ENCODE data around the gene TNFAIP8L1.
"Not testable (repeated sequence)": the region's sequence is repeated elsewhere in the genome, so short reads cannot be mapped to it uniquely, and the experiment has no call there.

Gene TNFAIP8L1

DNA sequence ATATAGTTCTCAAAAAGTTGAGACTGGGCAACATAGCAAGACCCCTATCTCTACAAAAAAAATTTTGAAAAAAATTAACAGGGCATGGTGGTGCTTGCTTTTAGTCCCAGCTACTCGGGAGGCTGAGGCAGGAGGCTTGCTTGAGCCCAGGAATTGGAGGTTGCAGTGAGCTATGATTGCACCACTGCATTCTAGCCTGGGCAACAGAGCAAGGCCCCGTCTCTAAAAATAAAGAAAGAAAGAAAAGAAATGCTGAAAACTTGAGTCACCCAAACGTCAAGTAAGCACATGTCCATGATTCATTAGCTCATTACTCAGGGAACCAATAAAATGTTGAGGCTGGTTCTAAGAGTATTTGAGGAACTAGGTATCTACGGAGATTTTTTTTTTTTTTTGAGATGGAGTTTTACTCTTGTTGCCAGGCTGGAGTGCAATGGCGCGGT lies 45.9 kb upstream of the TNFAIP8L1 start:
- TF ChIP-seq MAX (IDR thresholded peaks at IDR 0.05; ENCODE audit: low read depth, low read length) (peak; percentile 35; the same call in 1 of the 2 replicates), MYC (IDR thresholded peaks at IDR 0.05; ENCODE audit: low read depth, low read length) (no peak)
- no peak overlapping the region for H3K4me3 ChIP-seq (ENCODE audit: low read depth, low read length)
- peak; percentile 70 for DNase-seq (ENCODE audit: low read depth)

- H3K4me3 ChIP-seq (ENCODE audit: low read depth, low read length): no peak overlapping the region
- no peak for DNase-seq (ENCODE audit: low read depth)
- no peak for TF ChIP-seq CTCF (IDR thresholded peaks at IDR 0.05; ENCODE audit: low read depth, low read length)
- peak; percentile 72 for TF ChIP-seq MAX (IDR thresholded peaks at IDR 0.05; ENCODE audit: low read depth, low read length)
- peak; percentile 10; the same call in 1 of the 2 replicates for TF ChIP-seq MYC (IDR thresholded peaks at IDR 0.05; ENCODE audit: low read depth, low read length)
- no peak for TF ChIP-seq POLR2A (IDR thresholded peaks at IDR 0.05; ENCODE audit: extremely low read depth, insufficient read length)
Observed at GRCh38 chr19:4594201-4594600, 45.1 kb upstream of the TNFAIP8L1 start.

DNA sequence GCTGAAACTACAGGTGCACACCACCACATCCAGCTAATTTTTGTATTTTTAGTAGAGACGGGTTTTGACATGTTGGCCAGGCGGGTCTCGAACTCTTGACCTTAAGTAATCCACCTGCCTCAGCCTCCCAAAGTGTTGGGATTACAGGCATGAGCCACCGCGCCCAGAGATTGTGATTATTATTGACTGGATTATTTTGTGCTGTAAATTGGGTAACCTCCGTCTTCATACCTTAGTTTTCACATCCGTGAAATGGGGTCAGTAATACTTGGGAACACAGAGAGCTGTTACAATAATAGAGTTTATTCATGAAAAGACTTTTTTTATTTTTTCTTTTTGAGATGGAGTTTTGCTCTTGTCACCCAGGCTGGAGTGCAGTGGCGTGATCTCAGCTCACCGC lies 44.2 kb upstream of the TNFAIP8L1 start:
- H3K4me3 ChIP-seq (ENCODE audit: low read depth, low read length); DNase-seq (ENCODE audit: low read depth): not testable (repeated sequence)

- H3K4me3 ChIP-seq (ENCODE audit: low read depth, low read length): no peak overlapping the region
- DNase-seq (ENCODE audit: low read depth): no peak
- TF ChIP-seq MYC (IDR thresholded peaks at IDR 0.05; ENCODE audit: low read depth, low read length) (no peak), MAX (IDR thresholded peaks at IDR 0.05; ENCODE audit: low read depth, low read length) (no peak), POLR2A (IDR thresholded peaks at IDR 0.05; ENCODE audit: extremely low read depth, insufficient read length) (no peak), CTCF (IDR thresholded peaks at IDR 0.05; ENCODE audit: low read depth, low read length) (no peak)
Observed at GRCh38 chr19:4596033-4596904, 43.0 kb upstream of the TNFAIP8L1 start.

- TF ChIP-seq CTCF (IDR thresholded peaks at IDR 0.05; ENCODE audit: low read depth, low read length) (no peak), MYC (IDR thresholded peaks at IDR 0.05; ENCODE audit: low read depth, low read length) (no peak), MAX (IDR thresholded peaks at IDR 0.05; ENCODE audit: low read depth, low read length) (no peak), POLR2A (IDR thresholded peaks at IDR 0.05; ENCODE audit: extremely low read depth, insufficient read length) (no peak)
- H3K4me3 ChIP-seq (ENCODE audit: low read depth, low read length): no peak overlapping the region
Observed at GRCh38 chr19:4597278-4597974, 41.9 kb upstream of the TNFAIP8L1 start.

GRCh38 chr19:4597975-4598671 lies 41.2 kb upstream of the TNFAIP8L1 start:
- TF ChIP-seq CTCF (IDR thresholded peaks at IDR 0.05; ENCODE audit: low read depth, low read length) (no peak), MAX (IDR thresholded peaks at IDR 0.05; ENCODE audit: low read depth, low read length) (no peak), POLR2A (IDR thresholded peaks at IDR 0.05; ENCODE audit: extremely low read depth, insufficient read length) (no peak), MYC (IDR thresholded peaks at IDR 0.05; ENCODE audit: low read depth, low read length) (no peak)
- peak; percentile 55 for DNase-seq (ENCODE audit: low read depth)
- no peak overlapping the region for H3K4me3 ChIP-seq (ENCODE audit: low read depth, low read length)

More at GRCh38 chr19:4597278-4597974, 41.9 kb upstream of the TNFAIP8L1 start:
- DNase-seq (ENCODE audit: low read depth): no peak
